Anterior cingulate cortex (tissue), 58 donors: ENCODE results near the gene PRAF2.

Experiments
- DNase-seq, 58 donors: peaks; one replicate each; lab custom pipeline; 2025; lab: John Stamatoyannopoulos, UW

The PRAF2 gene

DNA sequence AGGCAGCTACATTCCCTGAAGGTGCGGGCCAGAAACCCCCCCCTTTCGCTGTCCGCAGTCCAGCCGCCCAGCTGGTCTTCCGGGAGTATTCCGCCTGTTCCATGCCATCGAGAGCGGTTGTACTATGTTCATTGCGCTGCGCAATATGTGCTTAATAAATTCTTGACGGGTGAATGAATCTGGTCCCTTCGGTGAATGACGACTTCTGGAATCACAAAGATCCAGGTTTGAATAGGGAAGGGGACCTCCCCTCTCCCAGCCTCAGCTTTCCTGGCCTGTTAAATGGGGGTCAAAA is 29.9 kb downstream of the PRAF2 start:
- DNase-seq, result no peak

DNA sequence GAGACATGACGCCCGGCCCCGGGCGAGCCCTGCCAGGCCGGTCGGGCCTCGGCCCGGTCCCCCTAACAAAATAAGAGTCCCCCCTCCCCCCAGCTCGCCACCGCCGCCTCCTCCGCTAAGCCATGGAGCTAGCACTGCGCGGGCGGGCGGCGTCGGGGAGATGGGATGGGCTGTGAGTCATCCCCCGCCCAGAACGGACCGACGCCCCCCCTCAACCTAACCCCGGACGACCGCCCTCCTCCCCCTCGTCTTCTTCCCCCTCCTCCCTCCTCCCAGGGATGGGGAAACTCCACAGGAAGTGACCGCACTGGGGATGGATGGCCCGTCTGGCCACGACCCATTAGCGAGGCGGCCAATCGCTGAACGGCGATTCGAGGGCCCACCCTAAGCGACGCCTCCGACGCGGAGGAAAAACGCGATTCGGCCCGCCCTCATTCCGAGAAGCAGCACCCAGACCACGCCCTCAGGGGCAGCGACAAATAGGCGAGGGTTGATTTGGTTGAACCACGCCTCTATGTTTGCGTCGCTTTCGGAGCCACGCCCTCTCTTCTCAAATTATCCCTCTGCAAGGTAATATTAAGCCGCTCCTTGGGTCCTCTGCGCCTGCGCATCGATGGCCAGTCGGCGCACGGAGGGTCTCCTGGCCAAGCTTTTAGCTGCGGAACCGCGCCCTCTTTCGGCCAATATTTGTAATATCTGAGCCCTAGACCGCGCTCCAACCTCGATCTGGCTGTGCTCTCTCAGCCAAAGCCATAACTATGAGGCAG is 30.4 kb downstream of the PRAF2 start, which contains the start of gene TFE3:
Gene TFE3 (minus strand): TSS at position 138 of the 767 bp plus-strand sequence. CDS start 131 bp downstream, at position 7.
- peak; percentile 56 to 100 (median 94) for DNase-seq

DNA sequence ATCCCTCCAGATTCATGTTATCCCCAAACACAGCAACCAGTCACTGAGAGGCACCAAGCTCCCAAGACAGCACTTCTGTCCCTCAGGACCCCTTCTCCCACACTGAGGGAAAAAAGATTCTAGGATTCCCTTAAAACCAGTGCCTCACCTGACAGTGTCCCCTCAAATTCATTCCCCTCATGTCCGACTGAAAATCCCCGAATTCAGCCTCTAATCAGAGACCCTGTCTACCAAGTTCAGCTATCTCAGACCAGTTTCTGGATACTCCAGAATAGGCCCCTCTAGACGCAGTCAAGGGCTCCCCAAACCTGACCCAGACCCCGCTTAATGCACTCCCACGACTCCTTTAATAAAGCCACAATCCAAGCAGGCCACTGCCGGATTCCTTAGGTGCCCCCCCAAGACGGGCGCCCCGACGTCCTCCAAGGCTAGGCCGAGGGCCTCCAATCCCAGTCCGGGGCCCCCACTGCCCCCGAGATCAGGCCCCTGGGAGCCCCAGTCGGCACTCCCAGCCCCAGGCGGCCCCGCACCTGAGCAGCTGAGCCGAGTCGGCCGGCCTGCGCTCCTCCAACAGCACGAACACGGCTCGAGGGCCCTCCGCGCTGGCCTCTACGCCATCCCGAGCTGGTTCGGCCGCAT is 31.1 kb downstream of the PRAF2 start:
- DNase-seq, result peak in 10 of 58 donors; percentile 1 to 45 (median 29)

DNA sequence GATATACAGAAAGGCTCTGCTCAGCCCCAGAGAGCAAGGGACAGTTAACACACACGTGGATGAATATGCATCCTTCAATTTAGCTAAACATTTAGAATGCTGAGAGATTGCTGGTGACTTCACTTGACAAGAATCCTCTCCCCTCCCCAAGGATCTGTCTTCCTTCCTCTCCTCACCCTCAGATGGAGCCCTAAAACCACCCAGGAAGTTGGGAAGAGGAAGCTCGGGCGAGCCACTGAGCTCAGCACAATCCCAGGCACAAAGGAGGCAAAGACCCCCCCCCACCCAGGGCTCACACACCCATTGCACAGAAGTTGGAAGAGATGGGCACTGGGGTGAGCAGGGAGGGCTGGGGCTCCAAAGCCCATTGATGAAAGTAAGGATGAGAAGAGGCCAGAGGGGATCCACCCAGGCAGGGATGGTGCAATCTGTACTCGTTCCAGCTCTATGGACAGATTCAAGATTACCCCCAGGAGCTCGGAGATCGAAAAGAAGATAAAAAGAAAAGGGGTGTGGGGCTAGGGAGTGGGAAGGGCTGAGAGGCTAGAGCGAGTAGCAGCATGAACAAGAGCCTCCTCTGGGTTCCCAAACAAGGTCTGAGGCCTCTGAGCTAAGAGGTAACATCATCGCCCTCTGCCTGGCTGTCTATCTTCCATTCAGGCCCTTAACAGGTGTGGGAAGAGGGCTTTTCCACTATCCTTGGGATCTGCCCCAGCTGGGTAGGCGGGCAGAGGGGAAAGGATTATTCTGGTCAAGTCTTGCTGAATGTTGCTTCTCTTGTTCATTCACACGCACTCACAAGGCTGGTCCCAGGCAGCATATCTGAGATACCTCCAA is 31.8 kb downstream of the PRAF2 start:
- DNase-seq, result peak in 4 of 58 donors; percentile 1 to 20 (median 6)

DNA sequence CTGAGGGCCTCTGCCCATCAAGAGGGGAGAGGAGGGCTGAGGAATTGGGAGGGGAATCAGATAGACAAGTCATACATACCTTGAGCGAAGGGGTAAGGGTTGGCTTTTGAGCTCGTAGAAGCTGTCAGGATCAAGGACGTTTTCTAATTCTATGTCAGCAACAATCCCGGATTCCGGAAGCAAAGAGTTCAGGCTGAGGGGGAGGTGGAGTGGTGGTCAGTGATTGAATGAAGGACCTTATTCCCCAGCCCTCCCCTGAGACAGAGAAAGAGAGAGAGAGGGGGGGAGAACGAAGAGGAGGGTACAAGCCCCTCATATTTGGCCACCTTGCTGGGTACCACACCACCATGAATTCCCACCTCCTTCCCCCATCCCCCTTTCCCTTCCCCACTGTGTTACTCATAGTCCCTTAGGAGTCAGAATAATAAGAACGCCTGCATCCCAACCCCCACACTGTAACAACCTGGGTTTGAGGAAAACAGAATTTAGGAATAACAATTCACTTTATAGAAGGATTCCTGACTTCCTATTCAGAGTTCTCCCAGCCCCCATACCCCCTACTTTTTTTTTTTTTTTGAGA is 33.3 kb downstream of the PRAF2 start:
- no peak for DNase-seq

DNA sequence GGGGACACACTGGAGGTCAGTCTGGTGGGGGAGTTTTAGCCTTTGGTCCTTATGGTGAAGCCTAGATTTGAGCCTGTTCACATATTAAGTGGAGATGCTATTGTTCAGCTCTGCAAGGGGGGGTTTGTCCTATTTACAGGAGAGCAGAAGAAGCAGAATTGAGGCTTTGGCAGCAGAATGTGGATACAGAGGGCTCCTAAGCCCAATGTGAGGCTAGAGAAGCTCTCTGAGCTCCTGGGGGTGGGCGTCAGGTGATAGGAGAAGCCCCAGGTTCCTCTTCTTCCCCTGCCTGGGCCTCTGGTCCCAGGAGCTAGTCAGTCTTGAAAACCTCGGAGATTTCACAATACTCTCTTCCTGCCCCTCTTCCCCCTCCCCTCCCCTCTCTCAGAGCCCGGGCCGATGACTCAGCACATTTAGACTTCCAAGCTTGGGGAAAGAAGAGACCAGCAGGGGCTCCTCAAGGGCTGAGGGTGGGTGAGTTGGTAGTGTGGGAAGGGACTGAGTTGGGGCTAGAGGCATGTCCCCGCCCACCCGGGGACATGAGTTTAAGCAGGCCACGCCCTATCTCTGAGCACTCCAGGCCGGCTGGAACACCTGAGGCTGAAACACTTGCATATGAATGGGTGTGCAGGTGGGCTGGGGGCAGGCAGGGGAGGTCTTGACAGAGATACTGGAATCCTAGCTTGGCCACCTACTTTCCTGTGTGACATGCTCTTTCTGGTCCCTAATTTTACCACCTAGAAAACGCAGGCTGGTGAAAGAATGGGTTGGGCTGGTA is 34.0 kb downstream of the PRAF2 start:
- DNase-seq, result peak in 47 of 58 donors; percentile 1 to 71 (median 27)

DNA sequence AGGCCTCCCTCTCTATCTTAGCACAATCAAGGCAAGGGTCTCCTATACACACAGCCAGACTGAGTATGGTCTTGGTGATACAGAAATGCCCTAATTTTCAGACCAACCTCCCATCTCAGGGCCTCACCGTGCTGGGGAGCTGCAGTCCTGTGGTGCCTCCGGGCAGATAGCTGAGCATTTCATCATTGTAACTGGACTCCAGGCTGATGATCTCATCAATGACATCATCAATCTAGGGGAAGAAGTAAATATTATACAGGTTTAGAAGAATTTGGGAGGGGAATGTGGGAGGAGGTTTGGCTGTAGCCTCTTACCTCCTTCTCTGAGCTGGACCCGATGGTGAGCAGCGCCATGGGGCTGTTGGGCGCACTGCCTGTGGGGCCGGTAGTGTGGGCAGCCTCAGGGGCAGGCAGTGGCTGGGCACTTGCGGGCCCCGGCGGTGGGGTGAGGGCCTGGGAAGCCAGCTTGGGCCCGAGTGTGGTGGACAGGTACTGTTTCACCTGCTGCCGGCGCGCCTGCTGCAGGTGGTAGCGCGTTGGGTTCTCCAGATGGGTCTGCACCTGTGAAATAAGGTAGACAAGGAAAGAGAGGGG is 35.8 kb downstream of the PRAF2 start:
- no peak for DNase-seq

DNA sequence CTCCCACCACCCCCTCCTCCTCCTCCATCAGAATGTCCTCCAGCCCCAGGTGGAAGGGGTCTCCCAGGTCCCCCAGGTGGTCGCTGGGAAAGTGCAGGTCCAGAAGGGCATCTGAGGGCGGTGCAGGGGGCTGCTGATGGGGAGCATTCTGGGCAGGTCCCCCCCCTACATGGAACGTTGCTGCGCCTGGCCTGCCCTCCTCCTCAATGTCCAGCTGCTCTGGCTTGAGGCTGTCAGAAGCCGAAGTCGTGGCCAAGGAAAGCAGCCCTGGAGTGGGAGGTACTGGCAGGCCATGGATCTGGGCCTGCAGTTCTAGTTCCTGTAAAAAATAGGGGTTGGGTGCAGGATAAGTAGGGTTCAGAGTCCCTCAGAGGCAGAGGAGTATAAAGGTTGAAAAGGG is 43.5 kb downstream of the PRAF2 start:
- DNase-seq, result no peak

DNA sequence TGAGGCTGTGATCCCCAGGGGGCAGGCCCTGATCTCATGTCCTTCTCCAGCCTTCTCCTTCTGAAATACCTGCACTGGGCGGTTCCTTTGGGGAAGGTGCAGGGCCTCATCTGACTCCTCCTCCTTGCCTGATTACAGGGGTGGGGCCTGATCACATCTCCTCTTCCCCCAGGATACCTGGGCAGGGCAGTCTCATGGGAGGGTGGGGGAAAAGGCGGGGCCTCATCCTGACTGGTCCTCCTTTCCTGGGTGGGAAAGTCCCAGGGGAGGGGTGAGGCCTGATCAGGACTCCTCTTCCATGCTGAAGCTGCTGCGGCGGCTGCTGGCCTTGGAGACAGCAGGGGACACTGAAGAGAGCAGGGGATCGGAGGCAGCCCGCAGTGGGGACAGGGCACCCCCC is 43.9 kb downstream of the PRAF2 start:
- no peak for DNase-seq
